ENCODE data around the gene DHX36. TPM values are rescaled to one million over a fixed set of nuclear protein-coding genes. Genes with fewer than 3 reads are reported as not detected.

DHX36 gene
- total and polyA plus RNA-seq, 2 experiments from 2014 or later: 24.8 to 38.2 TPM

- no peak for TF ChIP-seq CTCF (IDR thresholded peaks at IDR 0.05; ENCODE audit: low read depth, low read length)
- Histone ChIP-seq H3K27ac (no peak overlapping the region), H3K4me3 (no peak overlapping the region), H3K27me3 (no peaks in the 10 kb centered on the region), H3K4me1 (ENCODE audit: low read depth) (no peaks in the 10 kb centered on the region), H3K9me3 (ENCODE audit: low read depth) (no peaks in the 10 kb centered on the region), H3K36me3 (peaks cover 54% of the 10 kb centered on the region)
- DNase-seq (ENCODE audit: low read depth in 1 of 2, low spot score in 1 of 2): peak in 1 of 2 donors; percentile 14
These were observed 13.4 kb downstream of the DHX36 start for GRCh38 chr3:154310840-154311239.

GRCh38 chr3:154307363-154307762, 16.9 kb downstream of the DHX36 start:
- no peak for DNase-seq (ENCODE audit: low read depth in 1 of 2, low spot score in 1 of 2)
- Histone ChIP-seq H3K4me3 (no peak overlapping the region), H3K4me1 (ENCODE audit: low read depth) (no peaks in the 10 kb centered on the region), H3K36me3 (peaks cover 68% of the 10 kb centered on the region), H3K9me3 (ENCODE audit: low read depth) (no peaks in the 10 kb centered on the region), H3K27ac (no peak overlapping the region), H3K27me3 (no peaks in the 10 kb centered on the region)
- no peak for TF ChIP-seq CTCF (IDR thresholded peaks at IDR 0.05; ENCODE audit: low read depth, low read length)

GRCh38 chr3:154304936-154305335, 19.4 kb downstream of the DHX36 start:
- no peak for TF ChIP-seq CTCF (IDR thresholded peaks at IDR 0.05; ENCODE audit: low read depth, low read length)
- Histone ChIP-seq H3K27ac (no peak overlapping the region), H3K27me3 (no peaks in the 10 kb centered on the region), H3K9me3 (ENCODE audit: low read depth) (no peaks in the 10 kb centered on the region), H3K4me3 (no peak overlapping the region), H3K36me3 (peaks cover 71% of the 10 kb centered on the region), H3K4me1 (ENCODE audit: low read depth) (no peaks in the 10 kb centered on the region)
- no peak for DNase-seq (ENCODE audit: low read depth in 1 of 2, low spot score in 1 of 2)

GRCh38 chr3:154304116-154304786, 20.0 kb downstream of the DHX36 start:
- peaks cover 69% of the 10 kb centered on the region for H3K36me3 ChIP-seq
- no peak for DNase-seq (ENCODE audit: low read depth in 1 of 2, low spot score in 1 of 2)
- no peaks in the 10 kb centered on the region for H3K4me1 ChIP-seq (ENCODE audit: low read depth)
- no peak overlapping the region for H3K4me3 ChIP-seq
- H3K27ac ChIP-seq: no peak overlapping the region
- H3K9me3 ChIP-seq (ENCODE audit: low read depth): no peaks in the 10 kb centered on the region
- no peaks in the 10 kb centered on the region for H3K27me3 ChIP-seq
- no peak for TF ChIP-seq CTCF (IDR thresholded peaks at IDR 0.05; ENCODE audit: low read depth, low read length)

- Histone ChIP-seq H3K27ac (no peak overlapping the region), H3K4me1 (ENCODE audit: low read depth) (no peaks in the 10 kb centered on the region), H3K36me3 (peaks cover 80% of the 10 kb centered on the region), H3K9me3 (ENCODE audit: low read depth) (no peaks in the 10 kb centered on the region), H3K27me3 (no peaks in the 10 kb centered on the region), H3K4me3 (no peak overlapping the region)
- no peak for TF ChIP-seq CTCF (IDR thresholded peaks at IDR 0.05; ENCODE audit: low read depth, low read length)
- no peak for DNase-seq (ENCODE audit: low read depth in 1 of 2, low spot score in 1 of 2)
These were observed 22.7 kb downstream of the DHX36 start for GRCh38 chr3:154301561-154301960.

Measured in cardiac muscle cell (in vitro differentiated cells and primary cell).